Neural crest cell (in vitro differentiated cells): ENCODE measurements around the gene OGDH. TPM values are rescaled to one million over a fixed set of nuclear protein-coding genes. Genes with fewer than 3 reads are reported as not detected.

ENCODE experiments used
- DNase-seq: peaks from one replicate; pipeline ENCODE4 v3.0.0; 2021; ENCODE audit warnings: low read depth, mixed read lengths, low spot score
- H3K27ac Mint-ChIP-seq: one replicate; pipeline ENCODE4 v1.8.0; 2021; ENCODE audit warnings: mild to moderate bottlenecking, mixed read lengths; ENCODE audit not compliant: unreplicated experiment
- H3K27me3 Mint-ChIP-seq: 2 replicates; pipeline ENCODE4 v1.8.0; 2021; ENCODE audit warnings: low read depth, mild to moderate bottlenecking, mixed read lengths
- H3K36me3 Mint-ChIP-seq: 2 replicates; pipeline ENCODE4 v1.8.0; 2021; ENCODE audit warnings: low read depth, mild to moderate bottlenecking, mixed read lengths
- H3K4me1 Mint-ChIP-seq: 2 replicates; pipeline ENCODE4 v1.8.0; 2021; ENCODE audit warnings: mixed read lengths
- H3K4me3 Mint-ChIP-seq: one replicate; pipeline ENCODE4 v1.8.0; 2021; ENCODE audit warnings: mild to moderate bottlenecking, mixed read lengths
- H3K9me3 Mint-ChIP-seq: 2 replicates; pipeline ENCODE4 v1.8.0; 2021; ENCODE audit warnings: mixed read lengths
- CTCF ChIP-seq: fragments of 200-600 bp; sonication (generic); conservative IDR thresholded peaks from 2 replicates; pipeline ENCODE4 v1.5.0; 2021; ENCODE audit warnings: antibody characterized with exemption, mild to moderate bottlenecking
- total RNA-seq: library from RNA; stranded (reverse); gene quantifications from 2 replicates; pipeline ENCODE4 v1.2.1, GENCODE V29; 2021

Gene OGDH
- total RNA-seq, 1 donor from 2014 or later, result 116 TPM

GRCh38 chr7:44752822-44753221, 146.4 kb downstream of the OGDH start:
- Mint-ChIP-seq H3K4me3 (peak overlapping the region; percentile 26), H3K27me3 (no peaks in the 10 kb centered on the region), H3K4me1 (peaks cover 27% of the 10 kb centered on the region), H3K36me3 (peaks cover 5% of the 10 kb centered on the region), H3K9me3 (no peaks in the 10 kb centered on the region), H3K27ac (no peak overlapping the region)
- no peak for TF ChIP-seq CTCF
- DNase-seq, result no peak

- peaks cover 5% of the 10 kb centered on the region for H3K36me3 Mint-ChIP-seq
- no peaks in the 10 kb centered on the region for H3K27me3 Mint-ChIP-seq
- no peaks in the 10 kb centered on the region for H3K9me3 Mint-ChIP-seq
- no peak overlapping the region for H3K27ac Mint-ChIP-seq
- H3K4me1 Mint-ChIP-seq, result peaks cover 17% of the 10 kb centered on the region
- no peak for DNase-seq
- TF ChIP-seq CTCF, result no peak
- H3K4me3 Mint-ChIP-seq, result no peak overlapping the region
Observed at GRCh38 chr7:44754802-44755697, 148.6 kb downstream of the OGDH start.

GRCh38 chr7:44755698-44756627, 149.5 kb downstream of the OGDH start:
- peaks cover 8% of the 10 kb centered on the region for H3K4me1 Mint-ChIP-seq
- H3K27ac Mint-ChIP-seq, result peak overlapping the region; percentile 71
- H3K27me3 Mint-ChIP-seq, result no peaks in the 10 kb centered on the region

GRCh38 chr7:44756904-44757303, 150.5 kb downstream of the OGDH start:
- no peak for DNase-seq
- Mint-ChIP-seq H3K9me3 (no peaks in the 10 kb centered on the region), H3K4me1 (peaks cover 5% of the 10 kb centered on the region), H3K36me3 (no peaks in the 10 kb centered on the region), H3K4me3 (no peak overlapping the region), H3K27me3 (no peaks in the 10 kb centered on the region), H3K27ac (no peak overlapping the region)
- TF ChIP-seq CTCF, result no peak

More at GRCh38 chr7:44755698-44756627, 149.5 kb downstream of the OGDH start:
- Mint-ChIP-seq H3K4me3 (no peak overlapping the region), H3K9me3 (no peaks in the 10 kb centered on the region), H3K36me3 (no peaks in the 10 kb centered on the region)
- no peak for TF ChIP-seq CTCF
- DNase-seq, result no peak

GRCh38 chr7:44757311-44757710, 150.9 kb downstream of the OGDH start:
- Mint-ChIP-seq H3K4me3 (no peak overlapping the region), H3K27me3 (no peaks in the 10 kb centered on the region), H3K27ac (no peak overlapping the region), H3K4me1 (peaks cover 4% of the 10 kb centered on the region), H3K36me3 (no peaks in the 10 kb centered on the region), H3K9me3 (no peaks in the 10 kb centered on the region)
- DNase-seq, result no peak
- no peak for TF ChIP-seq CTCF
